Measurements from ENCODE around the gene SRSF4. TPM values are rescaled to one million over a fixed set of nuclear protein-coding genes. Genes with fewer than 3 reads are reported as not detected.

SRSF4 gene
- total RNA-seq (10 to 100 TPM; 66.0 to 70.0 TPM), polyA plus RNA-seq (ENCODE audit: insufficient read length in 6 of 6) (100 to 1,000 TPM; 114 to 138 (median 123) TPM)
- long read RNA-seq, donor 1, transcript SRSF4-201 (6 exons, 2,387 nt), result major isoform, 47 of 56 reads
- long read RNA-seq, donor 1, partial matches to known transcripts, result 7 of 56 reads
- long read RNA-seq, donor 1, other reads (novel, unspliced or antisense), result 0 of 56 reads
- long read RNA-seq, donor 2, transcript SRSF4-201 (6 exons, 2,387 nt), result major isoform, 41 of 66 reads
- long read RNA-seq, donor 2, partial matches to known transcripts, result 20 of 66 reads
- long read RNA-seq, donor 2, other reads (novel, unspliced or antisense), result 0 of 66 reads
- long read RNA-seq, donor 3, transcript SRSF4-201 (6 exons, 2,387 nt), result major isoform, 27 of 28 reads
- long read RNA-seq, donor 3, partial matches to known transcripts, result 0 of 28 reads
- long read RNA-seq, donor 3, other reads (novel, unspliced or antisense), result 0 of 28 reads
- long read RNA-seq, donor 4, transcript SRSF4-201 (6 exons, 2,387 nt), result major isoform, 28 of 41 reads
- long read RNA-seq, donor 4, partial matches to known transcripts, result 6 of 41 reads
- long read RNA-seq, donor 4, other reads (novel, unspliced or antisense), result 5 of 41 reads
- long read RNA-seq, donor 5, transcript SRSF4-201 (6 exons, 2,387 nt), result major isoform, 31 of 49 reads
- long read RNA-seq, donor 5, partial matches to known transcripts, result 16 of 49 reads
- long read RNA-seq, donor 5, other reads (novel, unspliced or antisense), result 0 of 49 reads
- long read RNA-seq, donor 6, transcript SRSF4-201 (6 exons, 2,387 nt), result major isoform, 26 of 31 reads
- long read RNA-seq, donor 6, transcript SRSF4-202 (5 exons, 1,264 nt), result minor isoform, 5 of 31 reads
- long read RNA-seq, donor 6, partial matches to known transcripts, result 0 of 31 reads
- long read RNA-seq, donor 6, other reads (novel, unspliced or antisense), result 0 of 31 reads
- long read RNA-seq, donor 7, transcript SRSF4-201 (6 exons, 2,387 nt), result major isoform, 12 of 13 reads
- long read RNA-seq, donor 7, partial matches to known transcripts, result 0 of 13 reads
- long read RNA-seq, donor 7, other reads (novel, unspliced or antisense), result 0 of 13 reads
- long read RNA-seq, donor 8, transcript SRSF4-201 (6 exons, 2,387 nt), result major isoform, 35 of 39 reads
- long read RNA-seq, donor 8, partial matches to known transcripts, result 0 of 39 reads
- long read RNA-seq, donor 8, other reads (novel, unspliced or antisense), result 0 of 39 reads
- long read RNA-seq, donor 9, partial matches to known transcripts, result 0 of 1 reads
- long read RNA-seq, donor 9, other reads (novel, unspliced or antisense), result 0 of 1 reads
- long read RNA-seq, donor 10, transcript SRSF4-201 (6 exons, 2,387 nt), result major isoform, 28 of 36 reads
- long read RNA-seq, donor 10, partial matches to known transcripts, result 5 of 36 reads
- long read RNA-seq, donor 10, other reads (novel, unspliced or antisense), result 1 of 36 reads
- long read RNA-seq, donor 11, transcript SRSF4-201 (6 exons, 2,387 nt), result major isoform, 38 of 57 reads
- long read RNA-seq, donor 11, partial matches to known transcripts, result 16 of 57 reads
- long read RNA-seq, donor 11, other reads (novel, unspliced or antisense), result 0 of 57 reads
- long read RNA-seq, donor 12, transcript SRSF4-201 (6 exons, 2,387 nt), result major isoform, 23 of 23 reads
- long read RNA-seq, donor 12, partial matches to known transcripts, result 0 of 23 reads
- long read RNA-seq, donor 12, other reads (novel, unspliced or antisense), result 0 of 23 reads

DNA sequence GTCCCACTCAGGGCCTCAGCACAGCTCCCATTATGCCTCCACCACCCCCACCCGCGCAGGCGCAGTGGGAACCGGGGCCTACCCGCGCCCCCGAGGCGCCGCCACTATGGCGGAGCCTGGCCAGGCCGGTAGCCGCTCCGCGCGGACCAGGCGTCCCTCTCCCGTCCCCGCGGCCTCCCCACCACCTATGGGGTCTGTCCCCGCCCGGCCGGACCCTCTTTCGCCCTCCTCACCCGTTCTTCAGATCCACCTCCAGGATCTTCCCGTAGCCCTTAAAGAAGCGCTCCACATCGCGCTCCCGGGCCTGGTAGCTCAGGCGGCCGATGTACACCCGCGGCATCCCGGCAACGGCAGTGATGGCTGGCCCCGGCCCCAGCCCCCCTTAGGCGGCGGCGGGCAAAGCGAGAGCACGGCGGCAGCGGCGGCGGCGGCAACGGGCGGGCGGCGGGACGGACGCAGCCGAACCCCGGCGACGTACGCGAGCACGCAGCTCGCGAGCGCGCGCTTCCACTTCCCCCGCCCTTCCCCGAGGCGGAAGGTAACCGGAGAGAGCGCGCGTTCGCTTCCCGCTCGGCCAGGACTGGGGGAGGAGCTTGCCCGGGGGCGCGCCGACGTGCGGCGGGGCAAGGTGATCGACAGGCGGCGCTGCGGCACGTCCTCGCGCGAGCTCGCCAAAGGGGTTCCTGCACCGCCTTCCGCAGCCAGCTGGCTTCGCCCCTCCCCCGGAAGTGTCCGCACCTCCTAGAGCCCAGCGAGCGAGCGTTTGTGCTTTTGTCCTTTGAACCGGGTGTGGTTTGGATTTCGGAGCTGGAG lies at the start of gene SRSF4:
SRSF4 (minus strand) TSS at position 488 of the 813 bp plus-strand sequence; CDS start at position 340, 148 bp downstream.
- Histone ChIP-seq H3K9me3 (no peaks in the 10 kb centered on the region), H3K4me1 (peaks cover 31 to 55% of the 10 kb centered on the region in 2 donors), H3K27me3 (no peaks in the 10 kb centered on the region), H3K4me3 (peak within 1 kb of the TSS; percentile 75 to 95), H3K27ac (peak within 1 kb of the TSS; percentile 100), H3K36me3 (peaks cover 0 to 8% of the 10 kb centered on the region in 2 donors)
- TF ChIP-seq, protein P1, sequence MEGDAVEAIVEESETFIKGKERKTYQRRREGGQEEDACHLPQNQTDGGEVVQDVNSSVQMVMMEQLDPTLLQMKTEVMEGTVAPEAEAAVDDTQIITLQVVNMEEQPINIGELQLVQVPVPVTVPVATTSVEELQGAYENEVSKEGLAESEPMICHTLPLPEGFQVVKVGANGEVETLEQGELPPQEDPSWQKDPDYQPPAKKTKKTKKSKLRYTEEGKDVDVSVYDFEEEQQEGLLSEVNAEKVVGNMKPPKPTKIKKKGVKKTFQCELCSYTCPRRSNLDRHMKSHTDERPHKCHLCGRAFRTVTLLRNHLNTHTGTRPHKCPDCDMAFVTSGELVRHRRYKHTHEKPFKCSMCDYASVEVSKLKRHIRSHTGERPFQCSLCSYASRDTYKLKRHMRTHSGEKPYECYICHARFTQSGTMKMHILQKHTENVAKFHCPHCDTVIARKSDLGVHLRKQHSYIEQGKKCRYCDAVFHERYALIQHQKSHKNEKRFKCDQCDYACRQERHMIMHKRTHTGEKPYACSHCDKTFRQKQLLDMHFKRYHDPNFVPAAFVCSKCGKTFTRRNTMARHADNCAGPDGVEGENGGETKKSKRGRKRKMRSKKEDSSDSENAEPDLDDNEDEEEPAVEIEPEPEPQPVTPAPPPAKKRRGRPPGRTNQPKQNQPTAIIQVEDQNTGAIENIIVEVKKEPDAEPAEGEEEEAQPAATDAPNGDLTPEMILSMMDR (IDR thresholded peaks at IDR 0.05), result peak; percentile 52 to 90
- intact Hi-C loops (cut with DNase I), result no loop called here
- DNase-seq (peak; percentile 99 to 100 (median 100)), ATAC-seq (peak; percentile 95)

DNA sequence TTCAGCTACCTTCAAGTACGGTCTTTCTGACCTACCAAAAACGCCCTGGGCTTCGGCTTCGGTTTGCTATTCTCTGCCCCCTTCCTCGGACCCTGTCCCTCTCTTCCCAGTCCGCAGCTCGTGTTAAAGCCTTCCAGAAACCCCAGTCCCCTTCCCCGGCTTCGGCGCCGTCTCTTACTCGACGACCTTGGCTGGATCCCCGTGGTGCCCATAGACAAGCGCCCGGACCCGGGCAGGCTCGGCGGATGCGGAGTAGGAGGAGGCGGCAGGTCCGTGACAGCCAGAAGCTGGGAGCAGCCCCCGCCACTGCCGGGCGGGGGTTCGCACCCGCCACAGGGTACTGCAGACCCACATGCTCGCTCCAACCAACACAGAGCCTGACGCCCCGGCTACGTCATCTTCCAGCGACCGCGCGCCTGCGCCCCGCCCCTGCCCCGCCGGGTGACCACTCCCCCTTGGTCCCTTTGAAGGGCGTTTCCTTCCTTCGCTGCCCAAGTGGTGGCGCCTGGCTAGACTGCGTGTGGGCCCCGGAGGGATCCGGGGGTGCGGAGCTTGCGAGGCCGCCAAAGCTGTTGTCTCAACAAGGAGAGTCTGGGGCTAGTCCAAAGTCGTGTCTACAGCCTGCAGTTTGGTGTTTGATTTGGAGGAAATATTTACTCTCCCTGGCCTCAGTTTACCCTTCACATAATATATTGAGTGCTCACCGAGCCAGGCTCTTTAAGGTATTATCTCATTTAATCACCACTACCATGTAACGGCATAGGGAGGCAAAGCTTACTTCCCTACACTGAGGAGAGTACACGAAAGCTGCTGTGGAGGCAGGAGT lies 49.1 kb upstream of the SRSF4 start, which contains the start of gene MECR:
MECR (minus strand) TSS at position 382 of the 826 bp plus-strand sequence; CDS start at position 354, 28 bp downstream.
- intact Hi-C loops (cut with DNase I), result no loop called here
- Histone ChIP-seq H3K36me3 (no peaks in the 10 kb centered on the region), H3K9me3 (no peaks in the 10 kb centered on the region), H3K4me1 (peaks cover 0 to 15% of the 10 kb centered on the region in 2 donors), H3K4me3 (peak within 1 kb of the TSS; percentile 84 to 94), H3K27me3 (peaks cover 0 to 7% of the 10 kb centered on the region in 2 donors), H3K27ac (peak within 1 kb of the TSS; percentile 39 to 68)
- peak; percentile 91 to 98 (median 94) for DNase-seq
- TF ChIP-seq, protein P1 (IDR thresholded peaks at IDR 0.05), result no peak
- ATAC-seq, result peak; percentile 98

DNA sequence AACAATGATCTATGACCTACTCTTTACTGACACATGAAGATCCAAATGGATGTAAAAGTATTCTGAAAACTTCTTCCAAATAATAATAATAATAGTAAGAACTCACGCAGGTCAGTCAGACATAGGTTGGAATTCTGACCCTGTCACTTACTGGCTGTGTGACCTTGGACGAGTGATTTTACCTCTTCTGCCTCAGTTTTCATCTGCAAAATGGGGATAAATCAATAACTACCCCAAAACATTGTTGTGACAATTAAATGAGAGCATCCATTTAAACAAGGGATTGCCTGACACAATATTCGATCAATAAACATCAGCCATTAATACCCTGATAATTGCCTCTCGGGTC lies 48.5 kb upstream of the SRSF4 start:
- intact Hi-C loops (cut with DNase I), result no loop called here
- Histone ChIP-seq H3K27ac (peak overlapping the region in 1 of 2 donors; percentile 68), H3K4me3 (peak overlapping the region; percentile 84 to 94), H3K36me3 (no peaks in the 10 kb centered on the region), H3K4me1 (peaks cover 0 to 15% of the 10 kb centered on the region in 2 donors), H3K9me3 (no peaks in the 10 kb centered on the region), H3K27me3 (peaks cover 0 to 7% of the 10 kb centered on the region in 2 donors)
- TF ChIP-seq, protein P1 (IDR thresholded peaks at IDR 0.05), result no peak
- DNase-seq (no peak), ATAC-seq (no peak)
